ENCODE results near the gene MCC.

Gene MCC

DNA sequence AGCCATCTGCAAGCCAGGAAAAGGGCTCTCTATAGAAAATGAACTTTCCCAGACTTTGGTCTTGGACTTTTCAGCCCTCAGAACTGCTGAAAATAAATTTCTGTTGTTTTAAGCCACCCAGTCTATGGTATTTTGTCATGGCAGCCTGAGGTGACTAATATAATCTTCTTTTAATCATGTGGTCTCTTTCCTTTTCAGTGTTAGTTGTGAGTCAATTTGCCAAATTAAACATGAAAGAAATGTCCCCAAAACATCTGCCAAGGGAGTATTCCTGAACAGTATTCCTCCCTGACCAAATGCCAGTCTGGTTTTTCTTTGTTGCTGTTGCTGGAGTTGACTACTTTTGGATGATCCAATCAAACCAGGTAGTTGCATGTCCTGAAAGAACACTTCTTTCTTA, 20.5 kb upstream of the MCC start:
- H3K27ac ChIP-seq, result no peak overlapping the region
- TF ChIP-seq ZFX (IDR thresholded peaks at IDR 0.05; ENCODE audit: borderline replicate concordance), result no peak
- TF ChIP-seq, protein P1, sequence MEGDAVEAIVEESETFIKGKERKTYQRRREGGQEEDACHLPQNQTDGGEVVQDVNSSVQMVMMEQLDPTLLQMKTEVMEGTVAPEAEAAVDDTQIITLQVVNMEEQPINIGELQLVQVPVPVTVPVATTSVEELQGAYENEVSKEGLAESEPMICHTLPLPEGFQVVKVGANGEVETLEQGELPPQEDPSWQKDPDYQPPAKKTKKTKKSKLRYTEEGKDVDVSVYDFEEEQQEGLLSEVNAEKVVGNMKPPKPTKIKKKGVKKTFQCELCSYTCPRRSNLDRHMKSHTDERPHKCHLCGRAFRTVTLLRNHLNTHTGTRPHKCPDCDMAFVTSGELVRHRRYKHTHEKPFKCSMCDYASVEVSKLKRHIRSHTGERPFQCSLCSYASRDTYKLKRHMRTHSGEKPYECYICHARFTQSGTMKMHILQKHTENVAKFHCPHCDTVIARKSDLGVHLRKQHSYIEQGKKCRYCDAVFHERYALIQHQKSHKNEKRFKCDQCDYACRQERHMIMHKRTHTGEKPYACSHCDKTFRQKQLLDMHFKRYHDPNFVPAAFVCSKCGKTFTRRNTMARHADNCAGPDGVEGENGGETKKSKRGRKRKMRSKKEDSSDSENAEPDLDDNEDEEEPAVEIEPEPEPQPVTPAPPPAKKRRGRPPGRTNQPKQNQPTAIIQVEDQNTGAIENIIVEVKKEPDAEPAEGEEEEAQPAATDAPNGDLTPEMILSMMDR (IDR thresholded peaks at IDR 0.05), result no peak

DNA sequence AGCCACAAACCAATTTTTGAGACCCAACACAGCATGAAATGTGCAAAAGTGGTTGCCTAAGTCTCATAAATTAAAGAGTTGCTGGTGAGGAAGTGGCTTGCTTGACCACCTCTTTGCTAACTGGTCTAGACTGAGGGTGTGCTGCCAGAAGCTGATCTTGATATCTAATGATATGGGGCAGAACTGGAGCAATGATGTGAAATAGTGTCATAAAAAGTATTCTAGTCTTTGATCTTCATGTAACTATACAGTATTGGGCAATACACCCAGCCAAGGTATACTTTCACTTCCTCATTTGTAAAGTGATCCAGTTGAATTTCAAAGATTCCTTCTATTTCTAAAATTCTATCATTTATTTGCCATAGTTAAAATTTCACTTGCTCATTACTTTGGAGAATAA, 19.3 kb upstream of the MCC start:
- no peak overlapping the region for H3K27ac ChIP-seq
- TF ChIP-seq ZFX (IDR thresholded peaks at IDR 0.05; ENCODE audit: borderline replicate concordance), result no peak
- TF ChIP-seq, protein P1 (IDR thresholded peaks at IDR 0.05), result no peak

DNA sequence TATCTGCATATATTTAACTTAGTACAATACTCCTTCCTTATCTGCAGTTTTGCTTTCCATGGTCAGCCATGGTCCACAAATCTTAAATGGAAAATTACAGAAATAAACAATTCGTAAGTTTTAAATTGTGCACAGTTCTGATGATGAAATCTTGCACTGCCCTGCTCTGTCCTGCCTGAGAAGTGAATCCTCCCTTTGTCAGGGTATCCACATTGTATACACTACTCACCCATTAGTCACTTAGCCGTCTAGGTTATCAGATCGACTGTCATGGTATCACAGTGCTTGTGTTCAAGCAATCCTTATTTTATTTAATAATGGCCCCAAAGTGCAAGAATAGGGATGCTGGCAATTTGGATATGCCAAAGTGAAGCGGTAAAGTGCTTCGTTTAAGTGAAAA, 16.9 kb upstream of the MCC start:
- TF ChIP-seq, protein P1 (IDR thresholded peaks at IDR 0.05), result no peak
- TF ChIP-seq ZFX (IDR thresholded peaks at IDR 0.05; ENCODE audit: borderline replicate concordance), result no peak

DNA sequence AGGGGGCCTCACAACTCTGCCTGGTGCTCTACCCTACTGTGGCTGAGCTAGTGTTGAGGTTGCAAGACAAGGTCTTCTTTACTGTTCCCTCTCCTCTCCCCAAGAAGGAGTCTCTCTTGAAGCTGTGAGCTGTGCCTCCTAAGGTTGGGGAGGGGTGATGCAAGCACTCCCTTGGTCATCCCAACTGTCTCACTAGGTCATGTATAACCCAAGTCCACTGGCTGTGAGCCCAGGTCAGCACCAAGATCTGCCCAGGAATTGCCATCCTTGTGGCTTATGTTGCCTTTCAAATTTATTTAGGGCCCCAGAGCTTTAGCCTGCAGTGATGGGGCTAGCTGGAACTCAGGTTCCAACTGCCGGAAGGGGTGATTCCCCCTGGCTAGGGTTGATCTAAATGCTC, 14.9 kb upstream of the MCC start:
- no peak overlapping the region for H3K27ac ChIP-seq
- TF ChIP-seq, protein P1 (IDR thresholded peaks at IDR 0.05), result no peak
- TF ChIP-seq ZFX (IDR thresholded peaks at IDR 0.05; ENCODE audit: borderline replicate concordance), result no peak

More for the DNA sequence above, 16.9 kb upstream of the MCC start:
- no peak overlapping the region for H3K27ac ChIP-seq

DNA sequence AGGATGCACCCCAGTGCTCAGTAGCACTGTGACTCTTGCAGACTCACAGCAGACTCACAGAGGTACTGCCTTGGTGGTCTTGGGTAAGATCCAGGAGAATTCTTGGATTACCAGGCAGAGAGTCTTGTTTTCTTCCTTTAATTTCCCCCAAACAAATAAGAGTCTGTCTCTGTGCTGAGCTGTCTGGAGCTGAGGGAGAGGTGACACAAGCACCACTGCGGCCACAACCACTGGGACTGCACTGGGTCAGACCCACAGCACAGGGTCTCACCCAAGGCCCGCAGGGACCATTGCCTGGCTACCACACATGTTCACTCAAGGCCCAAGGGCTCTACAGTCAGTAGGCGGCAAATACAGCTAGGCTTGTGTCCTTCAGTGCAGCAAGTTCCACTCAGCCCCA, 13.8 kb upstream of the MCC start:
- no peak for TF ChIP-seq ZFX (IDR thresholded peaks at IDR 0.05; ENCODE audit: borderline replicate concordance)
- TF ChIP-seq, protein P1 (IDR thresholded peaks at IDR 0.05), result no peak
- no peak overlapping the region for H3K27ac ChIP-seq

DNA sequence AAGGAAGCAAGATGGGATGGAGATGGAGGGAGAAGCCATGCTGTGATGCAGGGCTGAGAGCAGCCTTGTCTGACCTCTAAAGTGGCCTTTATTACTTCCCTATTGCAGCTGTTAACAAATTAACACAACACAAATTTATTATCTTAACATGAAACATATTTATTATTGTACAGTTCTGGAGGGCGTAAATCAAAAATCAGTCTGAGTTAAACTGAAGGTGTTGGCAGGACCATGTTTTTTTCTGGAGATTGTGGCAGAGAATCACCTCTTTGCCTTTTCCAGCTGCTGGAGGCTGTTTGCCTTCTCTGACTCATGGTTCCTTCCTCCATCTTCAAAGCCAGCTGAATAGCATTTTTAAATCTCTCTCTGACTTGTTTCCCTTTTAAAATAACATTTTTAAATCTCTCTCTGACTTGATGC, 7.2 kb upstream of the MCC start:
- no peak for TF ChIP-seq ZFX (IDR thresholded peaks at IDR 0.05; ENCODE audit: borderline replicate concordance)
- TF ChIP-seq, protein P1 (IDR thresholded peaks at IDR 0.05), result no peak

DNA sequence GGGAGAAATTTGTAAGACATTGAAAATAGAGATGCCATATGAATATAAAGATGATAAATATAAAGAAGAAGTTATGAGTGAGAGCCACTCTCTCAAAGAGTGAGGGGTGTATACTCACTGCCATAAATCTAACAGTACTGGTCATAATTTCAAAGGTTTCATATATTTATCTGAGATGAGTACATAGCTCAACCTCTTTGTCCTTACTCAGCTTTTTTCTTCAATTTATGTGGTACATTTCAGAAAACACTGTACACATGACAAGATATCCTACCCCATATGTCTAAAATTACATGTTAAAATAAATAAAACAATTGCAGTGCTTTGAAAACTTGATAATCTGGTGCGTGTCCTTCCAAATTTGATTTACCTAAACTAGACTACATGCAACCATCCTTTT, 5.2 kb upstream of the MCC start:
- no peak for TF ChIP-seq ZFX (IDR thresholded peaks at IDR 0.05; ENCODE audit: borderline replicate concordance)
- TF ChIP-seq, protein P1 (IDR thresholded peaks at IDR 0.05), result no peak
- H3K27ac ChIP-seq, result no peak overlapping the region

More for the DNA sequence above, 7.2 kb upstream of the MCC start:
- no peak overlapping the region for H3K27ac ChIP-seq
